EH (cell line): ENCODE measurements around the gene MFNG.

Experiments used
- DNase-seq: peaks from one replicate; pipeline ENCODE4 v3.0.0-alpha.2; 2015; ENCODE audit warnings: low read depth

MFNG gene

GRCh38 chr22:37445501-37445900 lies 40.7 kb downstream of the MFNG start:
- DNase-seq, result no peak

- DNase-seq, result no peak
Measured at GRCh38 chr22:37443977-37444376, 42.2 kb downstream of the MFNG start.

- DNase-seq, result no peak
Measured at GRCh38 chr22:37443086-37443485, 43.1 kb downstream of the MFNG start.

- peak; percentile 44 for DNase-seq
Measured at GRCh38 chr22:37442537-37442936, 43.6 kb downstream of the MFNG start.

GRCh38 chr22:37442135-37442534 lies 44.0 kb downstream of the MFNG start:
- no peak for DNase-seq

GRCh38 chr22:37440875-37441274 lies 45.3 kb downstream of the MFNG start:
- DNase-seq, result no peak

GRCh38 chr22:37439347-37439746 lies 46.8 kb downstream of the MFNG start:
- DNase-seq, result no peak

GRCh38 chr22:37435970-37436603 lies 50.1 kb downstream of the MFNG start:
- DNase-seq, result no peak

- DNase-seq, result no peak
Measured at GRCh38 chr22:37433786-37434185, 52.4 kb downstream of the MFNG start.

GRCh38 chr22:37432708-37433054 lies 53.5 kb downstream of the MFNG start:
- no peak for DNase-seq

GRCh38 chr22:37431801-37432707 lies 54.1 kb downstream of the MFNG start:
- DNase-seq, result peak; percentile 98

- DNase-seq, result no peak
Measured at GRCh38 chr22:37431366-37431765, 54.8 kb downstream of the MFNG start.

GRCh38 chr22:37430941-37431340 lies 55.2 kb downstream of the MFNG start:
- DNase-seq, result no peak

- DNase-seq, result peak; percentile 56
Measured at GRCh38 chr22:37428649-37429586, 57.3 kb downstream of the MFNG start.

- no peak for DNase-seq
Measured at GRCh38 chr22:37427711-37428635, 58.2 kb downstream of the MFNG start.

GRCh38 chr22:37427135-37427710 lies 59.0 kb downstream of the MFNG start, which contains the start of gene ELFN2:
ELFN2 (minus strand) TSS chr22:37427479; CDS start chr22:37375534, 51,945 bp downstream.
- no peak for DNase-seq

- DNase-seq, result no peak
Measured at GRCh38 chr22:37426706-37427134, 59.5 kb downstream of the MFNG start.

GRCh38 chr22:37425800-37426705 lies 60.1 kb downstream of the MFNG start:
- DNase-seq, result no peak

GRCh38 chr22:37425369-37425768 lies 60.8 kb downstream of the MFNG start:
- no peak for DNase-seq

GRCh38 chr22:37423283-37423682 lies 62.9 kb downstream of the MFNG start:
- no peak for DNase-seq
